WTC11 (cell line): ENCODE results near the gene PTGS1. TPM values are rescaled to one million over a fixed set of nuclear protein-coding genes. Genes with fewer than 3 reads are reported as not detected.

ENCODE experiments used
- ATAC-seq: fragments of 200-7000 bp; cut with Tn5 transposase; 2 replicates; pipeline ENCODE4 v1.10.0; 2021; ENCODE audit warnings: mild to moderate bottlenecking, moderate library complexity
- CTCF ChIA-PET: fragments of 300-600 bp; sonication (Branson Sonifier 250); formaldehyde crosslinking; loops from one replicate; lab custom pipeline; 2021; ENCODE audit warnings: antibody characterized with exemption; lab: Charles Lee
- POLR2A ChIA-PET: fragments of 350-600 bp; sonication (Branson Sonifier 250); formaldehyde crosslinking; loops from one replicate; lab custom pipeline; 2021; ENCODE audit warnings: antibody characterized with exemption; lab: Charles Lee
- DNase-seq: peaks from one replicate; pipeline ENCODE4 v3.0.0; 2021; ENCODE audit warnings: low spot score
- H3K27ac Mint-ChIP-seq: 2 replicates; pipeline ENCODE4 v1.8.0; 2021; ENCODE audit warnings: mixed read lengths
- H3K27me3 Mint-ChIP-seq: 2 replicates; pipeline ENCODE4 v1.8.0; 2021; ENCODE audit warnings: low read depth, mild to moderate bottlenecking, moderate library complexity, mixed read lengths
- H3K36me3 Mint-ChIP-seq: 2 replicates; pipeline ENCODE4 v1.8.0; 2021; ENCODE audit warnings: mixed read lengths
- H3K4me1 Mint-ChIP-seq: 2 replicates; pipeline ENCODE4 v1.8.0; 2022; ENCODE audit warnings: mixed read lengths
- H3K4me3 Mint-ChIP-seq: 2 replicates; pipeline ENCODE4 v1.8.0; 2021; ENCODE audit warnings: mild to moderate bottlenecking, moderate library complexity, mixed read lengths
- H3K9me3 Mint-ChIP-seq: 2 replicates; pipeline ENCODE4 v1.8.0; 2021; ENCODE audit warnings: mixed read lengths
- FOXJ3 ChIP-seq: sonication (generic); formaldehyde crosslinking; IDR thresholded peaks from 2 replicates; pipeline ENCODE4 v1.9.0; 2021; ENCODE audit warnings: missing genetic modification reagents, mild to moderate bottlenecking, borderline replicate concordance
- GTF2I ChIP-seq: fragments of 250-450 bp; sonication (Bioruptor Pico); conservative IDR thresholded peaks from 2 replicates; pipeline ENCODE4 v1.4.0; 2021; ENCODE audit warnings: mild to moderate bottlenecking
- NR1H2 ChIP-seq: sonication (generic); formaldehyde crosslinking; IDR thresholded peaks from 2 replicates; pipeline ENCODE4 v1.9.0; 2021; ENCODE audit warnings: mild to moderate bottlenecking, moderate library complexity, missing genetic modification reagents
- ZNF396 ChIP-seq: fragments of 250-450 bp; sonication (Bioruptor Pico); IDR thresholded peaks from 2 replicates; pipeline ENCODE4 v1.8.0; 2021; ENCODE audit warnings: mild to moderate bottlenecking, moderate library complexity, borderline replicate concordance
- total RNA-seq: library from RNA; stranded (reverse); gene quantifications from 3 replicates; pipeline ENCODE4 v1.2.3, GENCODE V29; 2021
- TF ChIP-seq, protein P1 (sequence below): fragments of 250-450 bp; sonication (Bioruptor Pico); IDR thresholded peaks from 2 replicates; pipeline ENCODE4 v1.9.0; 2021; ENCODE audit warnings: mild to moderate bottlenecking
- TF ChIP-seq, protein P2 (sequence below): sonication (generic); formaldehyde crosslinking; IDR thresholded peaks from 2 replicates; pipeline ENCODE4 v1.8.0; 2023; ENCODE audit warnings: missing genetic modification reagents, mild to moderate bottlenecking, borderline replicate concordance
- TF ChIP-seq, protein P3 (sequence below): sonication (generic); formaldehyde crosslinking; IDR thresholded peaks from 2 replicates; pipeline ENCODE4 v1.8.0; 2022; ENCODE audit warnings: missing genetic modification reagents

The PTGS1 gene
- total RNA-seq, 1 experiment from 2014 or later: 1.0 TPM

DNA sequence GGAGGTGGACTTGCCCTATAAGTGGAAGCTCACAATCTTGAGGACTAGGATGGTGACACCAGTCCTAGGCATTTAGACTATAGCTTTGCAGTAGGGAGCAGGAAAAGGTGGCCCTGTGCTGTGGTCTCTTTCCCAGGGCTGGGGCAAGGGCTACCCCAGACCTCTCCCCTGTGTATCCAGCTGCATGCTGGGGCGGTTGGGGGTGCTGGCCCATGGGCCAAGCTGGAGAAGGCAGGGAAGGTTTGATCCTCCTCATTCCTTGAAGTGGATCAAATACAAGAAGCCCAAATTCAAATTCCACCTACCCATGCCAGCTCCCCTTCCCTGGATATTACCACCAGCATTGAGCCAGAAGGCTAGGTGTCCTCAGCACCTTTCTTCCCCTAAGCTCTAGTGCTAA, 2.2 kb upstream of the PTGS1 start:
- Mint-ChIP-seq H3K4me1 (peaks cover 15% of the 10 kb centered on the region), H3K9me3 (no peaks in the 10 kb centered on the region), H3K36me3 (no peaks in the 10 kb centered on the region), H3K27me3 (peaks cover 59% of the 10 kb centered on the region), H3K4me3 (no peak overlapping the region), H3K27ac (no peak overlapping the region)
- DNase-seq (no peak), ATAC-seq (no peak)
- POLR2A ChIA-PET: no interaction called here
- TF ChIP-seq, protein P1, sequence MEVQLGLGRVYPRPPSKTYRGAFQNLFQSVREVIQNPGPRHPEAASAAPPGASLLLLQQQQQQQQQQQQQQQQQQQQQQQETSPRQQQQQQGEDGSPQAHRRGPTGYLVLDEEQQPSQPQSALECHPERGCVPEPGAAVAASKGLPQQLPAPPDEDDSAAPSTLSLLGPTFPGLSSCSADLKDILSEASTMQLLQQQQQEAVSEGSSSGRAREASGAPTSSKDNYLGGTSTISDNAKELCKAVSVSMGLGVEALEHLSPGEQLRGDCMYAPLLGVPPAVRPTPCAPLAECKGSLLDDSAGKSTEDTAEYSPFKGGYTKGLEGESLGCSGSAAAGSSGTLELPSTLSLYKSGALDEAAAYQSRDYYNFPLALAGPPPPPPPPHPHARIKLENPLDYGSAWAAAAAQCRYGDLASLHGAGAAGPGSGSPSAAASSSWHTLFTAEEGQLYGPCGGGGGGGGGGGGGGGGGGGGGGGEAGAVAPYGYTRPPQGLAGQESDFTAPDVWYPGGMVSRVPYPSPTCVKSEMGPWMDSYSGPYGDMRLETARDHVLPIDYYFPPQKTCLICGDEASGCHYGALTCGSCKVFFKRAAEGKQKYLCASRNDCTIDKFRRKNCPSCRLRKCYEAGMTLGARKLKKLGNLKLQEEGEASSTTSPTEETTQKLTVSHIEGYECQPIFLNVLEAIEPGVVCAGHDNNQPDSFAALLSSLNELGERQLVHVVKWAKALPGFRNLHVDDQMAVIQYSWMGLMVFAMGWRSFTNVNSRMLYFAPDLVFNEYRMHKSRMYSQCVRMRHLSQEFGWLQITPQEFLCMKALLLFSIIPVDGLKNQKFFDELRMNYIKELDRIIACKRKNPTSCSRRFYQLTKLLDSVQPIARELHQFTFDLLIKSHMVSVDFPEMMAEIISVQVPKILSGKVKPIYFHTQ: no peak
- CTCF ChIA-PET: interaction anchor here (2.6 kb wide), 1 partner anchor 12 kb away, joined by 21 read pairs; no protein-coding TSS in a partner anchor

DNA sequence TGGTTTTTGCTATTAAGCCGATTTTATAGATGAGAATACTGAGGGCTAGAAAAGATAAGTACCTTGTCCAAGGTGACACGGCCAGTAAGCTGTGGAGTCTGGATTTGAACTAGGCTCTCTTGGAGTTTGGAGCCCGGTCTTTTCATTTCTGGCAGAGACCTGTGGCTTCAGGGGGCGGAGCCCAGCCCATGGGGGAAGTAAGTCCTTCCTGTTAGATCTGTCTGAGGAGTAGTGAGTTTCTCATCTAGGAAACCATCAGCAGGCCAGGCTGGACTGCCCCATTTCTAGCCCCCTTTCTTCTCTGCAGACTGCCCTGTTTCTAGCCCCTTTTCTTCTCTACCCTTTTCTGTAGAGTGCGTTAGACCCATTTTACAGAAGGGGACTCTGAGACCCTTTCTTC, 521 bp upstream of the PTGS1 start:
- H3K4me3 Mint-ChIP-seq: peak overlapping the region; percentile 76
- ChIA-PET CTCF (interaction anchor here (0.6 to 3.8 kb wide), 8 partner anchors 13 to 1455 kb away, joined by 3 to 33 read pairs (median 6); no protein-coding TSS in a partner anchor), POLR2A (no interaction called here)
- no peaks in the 10 kb centered on the region for H3K36me3 Mint-ChIP-seq
- TF ChIP-seq GTF2I (CRISPR knock-in tag): 0 out of 2 replicates have a peak, but pooled peaks have one; percentile 33
- TF ChIP-seq NR1H2: no peak
- H3K4me1 Mint-ChIP-seq: peaks cover 23% of the 10 kb centered on the region
- H3K9me3 Mint-ChIP-seq: no peaks in the 10 kb centered on the region
- peaks cover 71% of the 10 kb centered on the region for H3K27me3 Mint-ChIP-seq
- H3K27ac Mint-ChIP-seq: no peak overlapping the region
- DNase-seq (no peak), ATAC-seq (no peak)

DNA sequence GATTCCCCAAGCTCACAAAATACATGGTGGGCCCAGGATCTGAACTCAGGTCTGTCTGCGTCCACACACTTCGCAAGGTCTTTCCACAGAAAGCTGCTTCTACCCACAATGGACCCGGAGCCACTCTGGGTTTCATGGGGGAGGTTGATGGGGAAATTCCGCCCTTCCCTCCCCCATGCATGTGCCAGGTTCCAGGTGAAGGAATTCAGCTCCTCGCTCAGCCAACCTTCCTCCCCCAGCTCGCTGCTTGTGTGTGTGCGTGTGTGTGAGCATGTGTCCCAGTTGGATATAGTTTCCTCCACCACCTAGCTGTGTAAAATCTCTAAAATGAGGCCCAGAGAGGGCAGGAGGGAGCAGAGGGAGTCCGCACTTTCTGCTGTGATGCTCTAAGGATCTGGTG, 1.0 kb downstream of the PTGS1 start:
- H3K4me3 Mint-ChIP-seq: peak overlapping the region; percentile 14; the same call in 1 of the 2 replicates
- ATAC-seq (no peak), DNase-seq (no peak)
- POLR2A ChIA-PET: no interaction called here
- TF ChIP-seq FOXJ3 (CRISPR knock-in tag) (no peak), ZNF396 (no peak)
- TF ChIP-seq, protein P2, sequence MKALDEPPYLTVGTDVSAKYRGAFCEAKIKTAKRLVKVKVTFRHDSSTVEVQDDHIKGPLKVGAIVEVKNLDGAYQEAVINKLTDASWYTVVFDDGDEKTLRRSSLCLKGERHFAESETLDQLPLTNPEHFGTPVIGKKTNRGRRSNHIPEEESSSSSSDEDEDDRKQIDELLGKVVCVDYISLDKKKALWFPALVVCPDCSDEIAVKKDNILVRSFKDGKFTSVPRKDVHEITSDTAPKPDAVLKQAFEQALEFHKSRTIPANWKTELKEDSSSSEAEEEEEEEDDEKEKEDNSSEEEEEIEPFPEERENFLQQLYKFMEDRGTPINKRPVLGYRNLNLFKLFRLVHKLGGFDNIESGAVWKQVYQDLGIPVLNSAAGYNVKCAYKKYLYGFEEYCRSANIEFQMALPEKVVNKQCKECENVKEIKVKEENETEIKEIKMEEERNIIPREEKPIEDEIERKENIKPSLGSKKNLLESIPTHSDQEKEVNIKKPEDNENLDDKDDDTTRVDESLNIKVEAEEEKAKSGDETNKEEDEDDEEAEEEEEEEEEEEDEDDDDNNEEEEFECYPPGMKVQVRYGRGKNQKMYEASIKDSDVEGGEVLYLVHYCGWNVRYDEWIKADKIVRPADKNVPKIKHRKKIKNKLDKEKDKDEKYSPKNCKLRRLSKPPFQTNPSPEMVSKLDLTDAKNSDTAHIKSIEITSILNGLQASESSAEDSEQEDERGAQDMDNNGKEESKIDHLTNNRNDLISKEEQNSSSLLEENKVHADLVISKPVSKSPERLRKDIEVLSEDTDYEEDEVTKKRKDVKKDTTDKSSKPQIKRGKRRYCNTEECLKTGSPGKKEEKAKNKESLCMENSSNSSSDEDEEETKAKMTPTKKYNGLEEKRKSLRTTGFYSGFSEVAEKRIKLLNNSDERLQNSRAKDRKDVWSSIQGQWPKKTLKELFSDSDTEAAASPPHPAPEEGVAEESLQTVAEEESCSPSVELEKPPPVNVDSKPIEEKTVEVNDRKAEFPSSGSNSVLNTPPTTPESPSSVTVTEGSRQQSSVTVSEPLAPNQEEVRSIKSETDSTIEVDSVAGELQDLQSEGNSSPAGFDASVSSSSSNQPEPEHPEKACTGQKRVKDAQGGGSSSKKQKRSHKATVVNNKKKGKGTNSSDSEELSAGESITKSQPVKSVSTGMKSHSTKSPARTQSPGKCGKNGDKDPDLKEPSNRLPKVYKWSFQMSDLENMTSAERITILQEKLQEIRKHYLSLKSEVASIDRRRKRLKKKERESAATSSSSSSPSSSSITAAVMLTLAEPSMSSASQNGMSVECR (CRISPR knock-in tag): no peak
- TF ChIP-seq, protein P3, sequence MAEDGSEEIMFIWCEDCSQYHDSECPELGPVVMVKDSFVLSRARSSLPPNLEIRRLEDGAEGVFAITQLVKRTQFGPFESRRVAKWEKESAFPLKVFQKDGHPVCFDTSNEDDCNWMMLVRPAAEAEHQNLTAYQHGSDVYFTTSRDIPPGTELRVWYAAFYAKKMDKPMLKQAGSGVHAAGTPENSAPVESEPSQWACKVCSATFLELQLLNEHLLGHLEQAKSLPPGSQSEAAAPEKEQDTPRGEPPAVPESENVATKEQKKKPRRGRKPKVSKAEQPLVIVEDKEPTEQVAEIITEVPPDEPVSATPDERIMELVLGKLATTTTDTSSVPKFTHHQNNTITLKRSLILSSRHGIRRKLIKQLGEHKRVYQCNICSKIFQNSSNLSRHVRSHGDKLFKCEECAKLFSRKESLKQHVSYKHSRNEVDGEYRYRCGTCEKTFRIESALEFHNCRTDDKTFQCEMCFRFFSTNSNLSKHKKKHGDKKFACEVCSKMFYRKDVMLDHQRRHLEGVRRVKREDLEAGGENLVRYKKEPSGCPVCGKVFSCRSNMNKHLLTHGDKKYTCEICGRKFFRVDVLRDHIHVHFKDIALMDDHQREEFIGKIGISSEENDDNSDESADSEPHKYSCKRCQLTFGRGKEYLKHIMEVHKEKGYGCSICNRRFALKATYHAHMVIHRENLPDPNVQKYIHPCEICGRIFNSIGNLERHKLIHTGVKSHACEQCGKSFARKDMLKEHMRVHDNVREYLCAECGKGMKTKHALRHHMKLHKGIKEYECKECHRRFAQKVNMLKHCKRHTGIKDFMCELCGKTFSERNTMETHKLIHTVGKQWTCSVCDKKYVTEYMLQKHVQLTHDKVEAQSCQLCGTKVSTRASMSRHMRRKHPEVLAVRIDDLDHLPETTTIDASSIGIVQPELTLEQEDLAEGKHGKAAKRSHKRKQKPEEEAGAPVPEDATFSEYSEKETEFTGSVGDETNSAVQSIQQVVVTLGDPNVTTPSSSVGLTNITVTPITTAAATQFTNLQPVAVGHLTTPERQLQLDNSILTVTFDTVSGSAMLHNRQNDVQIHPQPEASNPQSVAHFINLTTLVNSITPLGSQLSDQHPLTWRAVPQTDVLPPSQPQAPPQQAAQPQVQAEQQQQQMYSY (CRISPR knock-in tag): peak; percentile 39; the same call in 1 of the 2 replicates
- peaks cover 37% of the 10 kb centered on the region for H3K4me1 Mint-ChIP-seq
- CTCF ChIA-PET: interaction anchor here (1.3 to 3.8 kb wide), 6 partner anchors 15 to 273 kb away, joined by 4 to 33 read pairs (median 6); no protein-coding TSS in a partner anchor
- H3K36me3 Mint-ChIP-seq: no peaks in the 10 kb centered on the region
- H3K27me3 Mint-ChIP-seq: peaks cover 76% of the 10 kb centered on the region
- no peaks in the 10 kb centered on the region for H3K9me3 Mint-ChIP-seq
- H3K27ac Mint-ChIP-seq: no peak overlapping the region
